Natural killer cell (primary cell): ENCODE data around the gene JADE1. TPM values are rescaled to one million over a fixed set of nuclear protein-coding genes. Genes with fewer than 3 reads are reported as not detected.

ENCODE experiments used
- ATAC-seq, 3 donors: fragments of 150-1000 bp in 2 of 3; fragments of 200-7000 bp in 1 of 3; cut with Tn5 transposase; 1 replicate in 1 of 3; 2 replicates in 2 of 3; pipeline ENCODE4 v1.10.0; 2021; ENCODE audit warnings: mild to moderate bottlenecking in 2 of 3, moderate library complexity in 2 of 3
- DNase-seq, 2 donors: peaks; one replicate each; pipeline versions ENCODE4 v3.0.0 to v3.0.0-alpha.2; 2013 to 2021; ENCODE audit warnings: mixed read lengths in 1 of 2
- H3K27ac ChIP-seq: one replicate; pipeline ENCODE4 v1.5.1; 2013; ENCODE audit warnings: mild to moderate bottlenecking, low read length
- H3K27me3 ChIP-seq: one replicate; pipeline ENCODE4 v1.6.1; 2013; ENCODE audit warnings: low read length; ENCODE audit not compliant: control insufficient read depth, insufficient read depth
- H3K36me3 ChIP-seq: one replicate; pipeline ENCODE4 v1.6.1; 2013; ENCODE audit warnings: low read length; ENCODE audit not compliant: control insufficient read depth, insufficient read depth
- H3K4me1 ChIP-seq: one replicate; pipeline ENCODE4 v1.6.1; 2013; ENCODE audit warnings: low read length; ENCODE audit not compliant: control insufficient read depth, insufficient read depth
- H3K4me3 ChIP-seq: one replicate; pipeline ENCODE4 v1.5.1; 2013; ENCODE audit warnings: low read length
- H3K9me3 ChIP-seq: one replicate; pipeline ENCODE4 v1.6.1; 2013; ENCODE audit warnings: low read length; ENCODE audit not compliant: control insufficient read depth, insufficient read depth
- H3K27ac Mint-ChIP-seq, 2 donors: one replicate each; pipeline ENCODE4 v1.8.0; 2022; ENCODE audit warnings: mild to moderate bottlenecking in 2 of 2, mixed read lengths in 2 of 2, moderate library complexity in 1 of 2
- H3K27me3 Mint-ChIP-seq, 2 donors: one replicate each; pipeline ENCODE4 v1.8.0; 2022; ENCODE audit warnings: low read depth in 2 of 2, mixed read lengths in 2 of 2
- H3K36me3 Mint-ChIP-seq: one replicate; pipeline ENCODE4 v1.8.0; 2022; ENCODE audit warnings: mixed read lengths
- H3K4me1 Mint-ChIP-seq, 2 donors: one replicate each; pipeline ENCODE4 v1.8.0; 2022; ENCODE audit warnings: mixed read lengths in 2 of 2
- H3K4me3 Mint-ChIP-seq: one replicate; pipeline ENCODE4 v1.8.0; 2022; ENCODE audit warnings: mild to moderate bottlenecking, moderate library complexity, mixed read lengths
- H3K9me3 Mint-ChIP-seq, 2 donors: one replicate each; pipeline ENCODE4 v1.8.0; 2022; ENCODE audit warnings: mixed read lengths in 2 of 2
- WGBS: methylation state at CpG from one replicate; pipeline ENCODE4 v1.1.7; 2013; ENCODE audit warnings: missing lambda C conversion rate; ENCODE audit not compliant: insufficient coverage; 5-methylcytosine and 5-hydroxymethylcytosine counted together
- intact Hi-C: fragments of 100-400 bp; cut with micrococcal nuclease; formaldehyde crosslinking; loops from one replicate; pipeline ENCODE4 v1.14.2; 2022
- total RNA-seq, 4 donors: library from RNA; stranded (reverse); fragments of 120-200 nt in 1 of 4; gene quantifications; one replicate each; pipeline versions ENCODE4 v1.2.3 to v1.2.4, GENCODE V29; 2013 to 2022
- TF ChIP-seq, protein P1 (sequence below): fragments of 200-600 bp; IDR thresholded peaks from one replicate; pipeline ENCODE4 v1.8.0; 2022; ENCODE audit warnings: antibody characterized with exemption

Gene JADE1
- total RNA-seq, 3 donors from 2014 or later (not counting 1 experiment from before 2014, with no cell fraction given), result 48.9 to 55.8 (median 52.7) TPM

DNA sequence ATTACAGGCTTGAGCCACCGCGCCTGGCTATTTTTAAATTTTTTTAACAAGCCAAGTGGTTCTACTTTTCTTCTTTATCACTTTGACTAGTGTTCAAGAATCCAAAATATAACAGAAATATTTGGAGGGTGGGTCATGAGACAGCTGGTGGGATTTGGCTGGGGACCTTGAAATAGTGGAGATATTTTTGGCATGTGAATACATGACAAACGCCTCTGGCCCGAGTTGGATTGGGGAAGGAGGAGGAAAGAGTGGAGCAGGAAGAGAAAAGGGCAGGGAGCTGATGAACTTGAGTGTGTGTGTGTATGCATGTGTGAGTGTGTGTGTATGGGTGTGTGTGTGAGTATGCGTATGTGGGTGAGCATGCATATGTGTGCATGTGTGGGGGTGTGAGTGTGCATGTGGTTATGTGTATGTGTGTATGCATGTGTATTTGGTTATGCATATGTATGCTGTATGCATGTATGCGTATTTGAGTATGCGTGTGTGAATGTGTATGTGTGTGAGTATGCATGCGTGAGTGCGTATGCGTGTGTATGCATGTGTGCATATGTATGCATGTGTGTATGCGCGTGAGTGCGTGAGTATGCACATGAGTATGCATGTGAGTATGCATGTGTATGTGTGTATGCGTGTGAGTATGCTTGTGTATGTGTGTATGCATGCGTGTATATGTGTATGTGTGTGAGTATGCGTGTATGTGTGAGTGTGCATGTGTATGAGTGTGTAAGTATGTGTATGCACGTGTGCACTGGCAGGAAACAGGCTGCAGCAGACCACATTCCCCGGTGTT, 49.6 kb downstream of the JADE1 start:
- Histone ChIP-seq H3K36me3 (peaks cover 62% of the 10 kb centered on the region), H3K9me3 (no peaks in the 10 kb centered on the region)

DNA sequence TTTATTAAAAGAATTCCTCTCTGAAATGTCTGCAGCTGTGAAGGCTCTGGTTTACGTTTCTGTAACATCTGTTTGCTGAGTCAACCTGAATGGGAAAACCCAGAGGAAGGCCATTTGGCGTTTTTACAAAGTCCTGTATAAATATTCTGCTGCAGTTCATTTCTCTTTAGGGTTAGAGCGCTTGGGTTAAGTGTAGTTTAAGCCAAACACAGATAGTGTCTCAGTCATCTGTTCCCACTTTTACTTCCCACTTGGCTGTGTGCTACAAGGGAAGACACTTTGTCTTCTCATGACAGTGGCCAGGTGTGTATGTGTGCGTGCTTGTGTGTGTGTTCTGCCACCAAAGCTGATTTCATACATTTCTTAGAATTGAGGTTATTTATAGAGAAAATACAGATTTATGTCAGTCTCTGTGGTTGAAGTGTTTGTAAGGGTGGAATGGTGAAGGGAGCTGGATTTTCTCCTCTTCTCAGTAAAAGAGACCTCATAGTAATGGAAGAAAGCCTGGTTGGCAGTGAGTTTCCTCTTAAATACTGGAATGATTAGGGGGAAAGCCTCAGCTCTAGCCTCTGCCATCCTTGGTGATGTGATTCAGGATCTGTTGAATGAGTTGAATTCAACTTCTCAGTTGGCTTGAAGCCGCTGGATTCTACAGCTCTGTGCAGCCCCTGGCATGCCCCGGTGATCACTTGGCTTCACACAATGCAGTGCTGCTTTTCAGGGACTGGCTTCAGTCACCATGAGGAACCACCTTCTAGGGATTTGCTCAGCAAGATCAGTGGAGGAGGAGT, 50.6 kb downstream of the JADE1 start:
- TF ChIP-seq, protein P1, sequence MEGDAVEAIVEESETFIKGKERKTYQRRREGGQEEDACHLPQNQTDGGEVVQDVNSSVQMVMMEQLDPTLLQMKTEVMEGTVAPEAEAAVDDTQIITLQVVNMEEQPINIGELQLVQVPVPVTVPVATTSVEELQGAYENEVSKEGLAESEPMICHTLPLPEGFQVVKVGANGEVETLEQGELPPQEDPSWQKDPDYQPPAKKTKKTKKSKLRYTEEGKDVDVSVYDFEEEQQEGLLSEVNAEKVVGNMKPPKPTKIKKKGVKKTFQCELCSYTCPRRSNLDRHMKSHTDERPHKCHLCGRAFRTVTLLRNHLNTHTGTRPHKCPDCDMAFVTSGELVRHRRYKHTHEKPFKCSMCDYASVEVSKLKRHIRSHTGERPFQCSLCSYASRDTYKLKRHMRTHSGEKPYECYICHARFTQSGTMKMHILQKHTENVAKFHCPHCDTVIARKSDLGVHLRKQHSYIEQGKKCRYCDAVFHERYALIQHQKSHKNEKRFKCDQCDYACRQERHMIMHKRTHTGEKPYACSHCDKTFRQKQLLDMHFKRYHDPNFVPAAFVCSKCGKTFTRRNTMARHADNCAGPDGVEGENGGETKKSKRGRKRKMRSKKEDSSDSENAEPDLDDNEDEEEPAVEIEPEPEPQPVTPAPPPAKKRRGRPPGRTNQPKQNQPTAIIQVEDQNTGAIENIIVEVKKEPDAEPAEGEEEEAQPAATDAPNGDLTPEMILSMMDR, result no peak
- peaks cover 25% of the 10 kb centered on the region for H3K36me3 Mint-ChIP-seq
- H3K27ac Mint-ChIP-seq, result peak overlapping the region; percentile 61 to 69
- peaks cover 36% of the 10 kb centered on the region for H3K4me1 ChIP-seq
- no peak overlapping the region for H3K27ac ChIP-seq
- no peaks in the 10 kb centered on the region for H3K27me3 ChIP-seq
- peaks cover 63% of the 10 kb centered on the region for H3K36me3 ChIP-seq
- intact Hi-C loops, result loop anchor here (5.0 kb wide), 1 partner anchor 573 kb away; the partner anchor contains the start of gene PGRMC2
- H3K4me3 ChIP-seq, result no peak overlapping the region
- peaks cover 64 to 70% of the 10 kb centered on the region in 2 donors for H3K4me1 Mint-ChIP-seq
- 64% methylated on average over 6 of the region's 6 CpGs for WGBS
- no peaks in the 10 kb centered on the region for H3K9me3 Mint-ChIP-seq
- no peak for DNase-seq
- no peaks in the 10 kb centered on the region for H3K9me3 ChIP-seq
- peak overlapping the region; percentile 21 for H3K4me3 Mint-ChIP-seq
- H3K27me3 Mint-ChIP-seq, result no peaks in the 10 kb centered on the region
- ATAC-seq, result no peak

More for the DNA sequence above, 49.6 kb downstream of the JADE1 start:
- DNase-seq (no peak), ATAC-seq (no peak)
- peak overlapping the region; percentile 61 to 69 for H3K27ac Mint-ChIP-seq
- peaks cover 25% of the 10 kb centered on the region for H3K36me3 Mint-ChIP-seq
- H3K4me3 ChIP-seq, result no peak overlapping the region
- H3K27me3 Mint-ChIP-seq, result no peaks in the 10 kb centered on the region
- H3K27me3 ChIP-seq, result no peaks in the 10 kb centered on the region
- H3K4me1 ChIP-seq, result peaks cover 40% of the 10 kb centered on the region
- H3K4me3 Mint-ChIP-seq, result no peak overlapping the region
- no peak overlapping the region for H3K27ac ChIP-seq
- 88% methylated on average over 18 of the region's 18 CpGs for WGBS
- intact Hi-C loops, result no loop called here
- no peaks in the 10 kb centered on the region for H3K9me3 Mint-ChIP-seq
- TF ChIP-seq, protein P1, result no peak
- peaks cover 69 to 80% of the 10 kb centered on the region in 2 donors for H3K4me1 Mint-ChIP-seq

DNA sequence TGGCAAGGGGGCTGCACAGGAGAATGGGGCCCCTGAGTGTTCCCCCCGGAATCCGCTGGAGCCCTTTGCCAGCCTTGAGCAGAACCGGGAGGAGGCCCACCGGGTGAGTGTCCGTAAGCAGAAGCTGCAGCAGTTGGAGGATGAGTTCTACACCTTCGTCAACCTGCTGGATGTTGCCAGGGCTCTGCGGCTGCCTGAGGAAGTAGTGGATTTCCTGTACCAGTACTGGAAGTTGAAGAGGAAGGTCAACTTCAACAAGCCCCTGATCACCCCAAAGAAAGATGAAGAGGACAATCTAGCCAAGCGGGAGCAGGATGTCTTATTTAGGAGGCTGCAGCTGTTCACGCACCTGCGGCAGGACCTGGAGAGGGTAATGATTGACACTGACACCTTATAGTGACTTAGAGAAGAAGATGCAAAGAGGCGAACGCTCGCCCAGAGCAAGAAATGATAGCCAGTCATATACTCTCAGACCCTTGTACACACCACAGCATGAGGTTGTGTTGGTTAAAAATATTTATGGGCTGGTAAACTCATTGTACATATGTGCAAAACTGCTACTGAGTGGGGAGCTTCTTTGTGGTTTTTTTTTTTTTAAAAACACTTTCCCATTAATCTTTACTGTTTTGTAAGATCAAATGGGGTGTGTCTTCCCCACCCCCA, 52.5 kb downstream of the JADE1 start:
- H3K27me3 ChIP-seq, result no peaks in the 10 kb centered on the region
- peaks cover 65 to 68% of the 10 kb centered on the region in 2 donors for H3K4me1 Mint-ChIP-seq
- H3K4me3 ChIP-seq, result no peak overlapping the region
- intact Hi-C loops, result loop anchor here (1.0 to 5.0 kb wide), 3 partner anchors 8 to 575 kb away; partner anchors contain the start of genes PGRMC2 and SCLT1
- 28% methylated on average over 13 of the region's 13 CpGs for WGBS
- peaks cover 19% of the 10 kb centered on the region for H3K36me3 Mint-ChIP-seq
- ATAC-seq, result peak in 2 of 3 donors; percentile 1 to 3
- H3K9me3 Mint-ChIP-seq, result no peaks in the 10 kb centered on the region
- peak overlapping the region; percentile 85 to 89 for H3K27ac Mint-ChIP-seq
- TF ChIP-seq, protein P1, result no peak
- peak in 1 of 2 donors; percentile 33 for DNase-seq
- peaks cover 27% of the 10 kb centered on the region for H3K4me1 ChIP-seq
- H3K4me3 Mint-ChIP-seq, result peak overlapping the region; percentile 79
- H3K36me3 ChIP-seq, result peaks cover 57% of the 10 kb centered on the region
- H3K27me3 Mint-ChIP-seq, result no peaks in the 10 kb centered on the region
- H3K27ac ChIP-seq, result peak overlapping the region; percentile 44
- no peaks in the 10 kb centered on the region for H3K9me3 ChIP-seq
